DMS114 treated with DMSO at 0.1 percent for 48 hours (cell line): Measurements from ENCODE around the gene SMKR1.
"Not testable (repeated sequence)": the region's sequence is repeated elsewhere in the genome, so short reads cannot be mapped to it uniquely, and the experiment has no call there.

ENCODE experiments used
- DNase-seq: peaks from one replicate; lab custom pipeline; 2025; ENCODE audit not compliant: unreplicated experiment; lab: John Stamatoyannopoulos, UW

Gene SMKR1

DNA sequence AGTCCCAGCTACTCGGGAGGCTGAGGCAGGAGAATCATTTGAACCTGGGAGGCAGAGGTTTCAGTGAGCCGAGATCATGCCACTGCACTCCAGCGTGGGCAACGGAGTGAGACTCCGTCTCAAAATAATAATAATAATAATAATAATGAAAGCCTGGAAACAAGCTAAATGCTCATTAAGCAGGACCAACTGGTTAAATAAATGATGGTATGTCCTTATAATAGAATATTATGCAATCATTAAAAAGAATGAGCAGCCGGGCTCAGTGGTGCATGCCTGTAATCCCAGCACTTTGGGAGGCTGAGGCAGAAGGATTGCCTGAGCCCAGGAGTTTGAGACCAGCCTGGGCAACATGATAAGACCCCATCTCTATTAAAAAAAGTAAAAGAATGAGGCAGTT lies 21.0 kb upstream of the SMKR1 start:
- not testable (repeated sequence) for DNase-seq

DNA sequence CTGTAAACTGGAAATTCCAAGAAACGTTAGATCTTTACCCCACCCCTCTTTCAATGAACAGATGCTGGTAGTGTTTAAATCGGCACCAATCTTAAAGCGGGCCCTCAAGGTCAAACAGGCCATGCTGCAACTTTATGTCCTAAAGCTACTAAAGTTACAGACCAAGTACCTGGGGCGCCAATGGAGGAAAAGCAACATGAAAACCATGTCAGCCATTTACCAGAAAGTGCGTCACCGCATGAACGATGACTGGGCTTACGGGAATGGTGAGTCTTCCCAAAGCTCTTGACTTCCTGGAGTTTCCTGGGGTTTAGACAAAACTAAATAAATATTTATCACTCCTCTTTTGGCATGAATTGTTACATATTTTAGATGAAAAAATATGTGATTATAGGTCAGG lies 19.6 kb upstream of the SMKR1 start:
- DNase-seq, result no peak

DNA sequence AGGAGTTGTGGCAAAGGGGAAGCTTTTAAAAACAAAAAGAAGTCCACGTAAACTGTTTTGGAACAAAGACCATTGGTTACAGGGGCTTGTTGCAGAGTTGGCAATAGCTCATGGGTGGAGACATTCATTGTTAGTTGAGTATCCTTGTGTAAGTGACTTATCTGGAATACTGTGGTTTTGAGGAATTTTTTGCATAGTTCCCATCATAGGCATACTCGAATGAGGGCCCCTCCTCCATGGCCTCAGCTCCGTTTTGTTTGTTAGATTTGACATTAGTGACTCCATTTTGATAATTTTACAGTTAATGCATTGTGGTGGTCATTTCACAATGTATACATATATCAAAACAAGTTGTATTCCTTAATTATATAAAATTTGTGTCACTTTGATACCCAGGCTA lies 12.8 kb upstream of the SMKR1 start:
- no peak for DNase-seq

GRCh38 chr7:129492391-129492790 lies 9.9 kb upstream of the SMKR1 start:
- no peak for DNase-seq

- no peak for DNase-seq
These were observed 8.8 kb upstream of the SMKR1 start for GRCh38 chr7:129493555-129493954.

DNA sequence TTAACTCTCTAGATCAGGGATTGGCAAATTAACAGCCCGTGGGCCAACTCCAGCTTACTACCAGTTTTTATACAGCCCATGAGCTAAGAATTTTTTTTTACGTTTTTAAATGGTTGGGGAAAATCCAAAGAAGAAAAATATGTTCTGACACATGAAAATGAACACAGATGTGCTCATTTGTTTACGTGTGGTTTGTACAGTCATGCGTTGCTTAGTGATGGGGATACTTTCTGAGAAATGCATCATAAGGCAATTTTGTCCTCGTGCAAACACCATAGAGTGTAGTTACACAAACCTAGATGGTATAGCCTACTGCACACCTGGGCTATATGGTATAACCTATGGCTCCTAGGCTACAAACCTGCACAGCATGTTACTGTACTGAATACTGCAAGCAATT lies 8.3 kb upstream of the SMKR1 start:
- DNase-seq, result no peak

DNA sequence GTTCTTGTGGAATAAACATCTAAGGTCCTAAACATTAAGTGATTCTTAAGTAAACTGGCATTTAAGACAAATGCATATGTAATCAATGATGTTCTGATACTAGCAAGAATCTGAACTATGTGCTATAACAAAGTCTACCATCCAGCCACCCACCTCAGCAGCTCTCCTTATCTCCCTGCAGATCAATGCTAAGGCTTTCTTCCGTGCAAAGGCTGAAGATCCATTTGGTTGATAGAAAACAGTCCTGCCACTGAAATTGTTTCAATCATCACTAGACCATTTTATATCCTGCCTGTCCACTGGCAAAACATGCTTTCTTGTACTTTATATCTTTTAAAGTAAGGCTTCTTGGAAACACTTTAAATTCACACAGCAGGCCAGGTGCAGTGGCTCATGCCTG lies 6.3 kb upstream of the SMKR1 start:
- no peak for DNase-seq

DNA sequence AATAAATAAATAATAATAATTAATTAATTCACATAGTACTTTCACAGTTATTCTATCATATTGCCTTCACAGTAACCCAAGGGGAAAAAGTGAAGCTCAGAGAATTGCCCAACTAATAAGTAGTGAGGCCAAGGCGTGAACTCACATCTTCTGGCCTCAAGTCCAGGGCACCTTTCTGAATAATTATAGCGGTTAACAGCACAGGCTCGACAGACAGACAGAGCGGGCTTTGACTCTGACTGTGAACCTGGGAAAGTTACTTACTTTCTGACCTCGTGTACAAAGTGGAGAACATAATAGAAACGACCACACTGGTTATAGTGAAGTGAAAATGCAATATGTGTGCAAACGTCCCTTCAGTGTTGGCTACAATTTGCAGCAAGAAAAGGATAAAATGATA lies 5.7 kb upstream of the SMKR1 start:
- no peak for DNase-seq

DNA sequence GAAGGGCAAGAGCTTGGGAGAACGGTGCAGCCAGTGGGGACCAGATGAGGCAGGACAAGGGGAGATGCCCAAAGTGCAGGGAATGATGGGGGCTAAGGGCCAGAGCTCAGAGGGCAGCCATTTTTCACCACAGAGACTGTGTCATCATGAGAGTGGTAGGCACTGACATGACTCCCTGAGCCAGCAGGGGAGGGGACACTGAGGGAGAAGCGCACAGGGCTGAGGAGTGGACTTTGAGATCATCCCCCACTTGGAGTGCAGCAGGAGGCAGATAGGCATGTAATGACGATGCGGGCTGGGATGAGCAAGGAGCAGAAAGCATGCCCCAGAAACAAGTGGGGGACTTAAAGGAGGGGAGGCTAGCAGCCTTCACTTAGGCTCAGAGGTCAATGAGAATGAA lies 5.2 kb upstream of the SMKR1 start:
- no peak for DNase-seq

GRCh38 chr7:129498021-129498420 lies 4.3 kb upstream of the SMKR1 start:
- DNase-seq, result no peak

DNA sequence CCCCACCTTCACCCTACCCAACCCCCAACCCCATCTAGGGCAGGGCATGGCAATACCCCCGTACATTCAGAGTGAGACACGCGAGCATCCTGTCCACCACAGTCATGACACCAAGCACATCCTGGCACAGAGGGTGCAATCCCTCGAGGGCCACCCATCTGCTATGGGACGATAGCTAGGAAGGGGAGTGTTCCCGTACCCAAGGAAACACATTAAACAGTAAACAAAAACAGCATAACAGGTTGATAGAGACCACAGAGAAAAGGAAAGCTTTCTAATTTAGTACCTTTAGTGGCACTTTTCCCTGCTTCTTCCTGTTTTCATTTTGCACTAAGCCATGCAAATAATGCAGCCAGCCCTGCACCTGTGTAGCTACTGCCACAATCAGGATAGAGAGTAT lies 2.3 kb upstream of the SMKR1 start:
- DNase-seq, result no peak

GRCh38 chr7:129502708-129503685 lies 666 bp downstream of the SMKR1 start:
- DNase-seq, result no peak

- no peak for DNase-seq
These were observed 1.4 kb downstream of the SMKR1 start for GRCh38 chr7:129503725-129504124.

- no peak for DNase-seq
These were observed 9.9 kb downstream of the SMKR1 start for GRCh38 chr7:129512192-129512591.

GRCh38 chr7:129513546-129513945 lies 11.2 kb downstream of the SMKR1 start:
- DNase-seq, result no peak

GRCh38 chr7:129514683-129515082 lies 12.4 kb downstream of the SMKR1 start:
- no peak for DNase-seq

DNA sequence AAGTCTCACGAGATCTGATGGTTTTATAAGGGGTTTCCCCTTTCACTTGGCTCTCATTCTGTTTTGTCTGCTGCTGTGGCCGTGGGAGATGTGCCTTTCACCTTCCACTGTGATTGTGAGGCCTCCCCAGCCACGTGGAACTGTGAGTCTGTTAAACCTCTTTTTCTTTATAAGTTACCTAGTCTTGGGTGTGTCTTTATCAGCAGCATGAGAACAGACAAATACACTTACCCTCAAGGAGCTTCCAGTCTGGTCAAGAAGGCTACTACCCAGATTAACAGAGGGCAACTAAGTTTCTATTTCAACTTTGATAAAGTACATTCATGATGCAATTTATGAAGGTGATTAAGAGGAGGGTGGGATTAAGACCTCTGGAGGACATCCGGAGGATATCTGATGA lies 13.1 kb downstream of the SMKR1 start:
- DNase-seq, result no peak

- no peak for DNase-seq
These were observed 15.6 kb downstream of the SMKR1 start for GRCh38 chr7:129517931-129518330.

DNA sequence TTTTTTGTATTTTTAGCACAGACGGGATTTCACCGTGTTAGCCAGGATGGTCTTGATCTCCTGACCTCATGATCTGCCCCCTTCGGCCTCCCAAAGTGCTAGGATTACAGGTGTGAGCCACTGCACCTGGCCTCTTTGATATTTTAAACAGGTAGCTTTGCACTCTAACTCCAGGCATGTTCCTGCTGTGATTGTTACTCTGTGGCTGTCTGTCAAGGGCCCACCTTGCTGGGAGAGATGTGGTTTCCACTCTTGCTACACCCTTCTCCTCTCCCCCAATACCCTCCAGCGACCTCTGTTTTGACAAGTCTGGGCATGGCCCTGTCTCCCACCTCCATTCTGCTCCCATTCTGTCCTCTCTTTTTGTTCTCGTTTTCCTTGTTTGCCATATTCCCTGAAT lies 17.1 kb downstream of the SMKR1 start:
- DNase-seq, result no peak

- DNase-seq, result no peak
These were observed 20.0 kb downstream of the SMKR1 start for GRCh38 chr7:129522088-129522970.

- DNase-seq, result no peak
These were observed 20.6 kb downstream of the SMKR1 start for GRCh38 chr7:129522971-129523340.

DNA sequence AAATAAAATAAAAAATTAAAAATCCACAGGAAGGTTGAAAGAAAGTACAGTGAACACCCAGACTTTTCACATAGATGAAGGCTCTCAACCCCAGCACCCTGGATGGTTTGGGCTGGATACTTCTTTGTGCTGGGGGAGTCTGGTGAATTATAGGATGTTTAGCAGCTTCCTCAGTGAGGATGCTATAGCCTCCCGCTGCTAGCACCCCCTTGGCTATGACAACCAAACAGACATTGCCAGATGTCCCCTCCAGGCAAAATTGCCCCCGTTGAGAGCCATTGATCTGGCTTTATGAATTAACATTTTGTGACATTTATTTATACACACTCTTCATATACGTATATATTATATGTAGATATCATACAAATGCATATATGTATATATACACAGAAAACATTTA lies 21.6 kb downstream of the SMKR1 start:
- no peak for DNase-seq
